ENCODE data around the gene RAP1GAP2.

DNA sequence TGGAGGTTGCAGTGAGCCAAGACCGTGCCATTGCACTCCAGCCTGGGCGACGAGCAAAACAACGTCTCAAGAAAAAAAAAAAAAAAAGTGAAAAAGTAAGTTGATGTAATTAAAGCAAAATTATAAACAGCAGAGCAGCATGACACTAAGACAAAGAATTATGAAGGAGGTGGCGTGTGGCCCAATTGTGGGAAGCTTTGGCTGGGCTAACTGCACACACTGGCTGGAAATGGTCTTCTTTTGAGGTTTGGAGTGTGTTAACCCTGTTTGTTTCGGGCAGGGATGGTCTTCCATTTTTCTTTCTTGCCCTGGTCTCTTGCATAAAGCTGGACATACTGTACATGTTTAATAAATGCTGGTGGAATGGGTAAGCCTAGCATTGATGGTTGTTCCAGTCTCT lies 54.8 kb downstream of the RAP1GAP2 start:
- TF ChIP-seq, protein P1, sequence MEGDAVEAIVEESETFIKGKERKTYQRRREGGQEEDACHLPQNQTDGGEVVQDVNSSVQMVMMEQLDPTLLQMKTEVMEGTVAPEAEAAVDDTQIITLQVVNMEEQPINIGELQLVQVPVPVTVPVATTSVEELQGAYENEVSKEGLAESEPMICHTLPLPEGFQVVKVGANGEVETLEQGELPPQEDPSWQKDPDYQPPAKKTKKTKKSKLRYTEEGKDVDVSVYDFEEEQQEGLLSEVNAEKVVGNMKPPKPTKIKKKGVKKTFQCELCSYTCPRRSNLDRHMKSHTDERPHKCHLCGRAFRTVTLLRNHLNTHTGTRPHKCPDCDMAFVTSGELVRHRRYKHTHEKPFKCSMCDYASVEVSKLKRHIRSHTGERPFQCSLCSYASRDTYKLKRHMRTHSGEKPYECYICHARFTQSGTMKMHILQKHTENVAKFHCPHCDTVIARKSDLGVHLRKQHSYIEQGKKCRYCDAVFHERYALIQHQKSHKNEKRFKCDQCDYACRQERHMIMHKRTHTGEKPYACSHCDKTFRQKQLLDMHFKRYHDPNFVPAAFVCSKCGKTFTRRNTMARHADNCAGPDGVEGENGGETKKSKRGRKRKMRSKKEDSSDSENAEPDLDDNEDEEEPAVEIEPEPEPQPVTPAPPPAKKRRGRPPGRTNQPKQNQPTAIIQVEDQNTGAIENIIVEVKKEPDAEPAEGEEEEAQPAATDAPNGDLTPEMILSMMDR (IDR thresholded peaks at IDR 0.05; ENCODE audit: insufficient read depth, low read depth, low read length) = no peak
- no peak for TF ChIP-seq EZH2 (IDR thresholded peaks at IDR 0.05; ENCODE audit: insufficient read depth, low read length)
